ENCODE data around the gene RAPGEF4. TPM values are rescaled to one million over a fixed set of nuclear protein-coding genes. Genes with fewer than 3 reads are reported as not detected.

The RAPGEF4 gene
- total RNA-seq, 1 donor: 0.36 TPM

DNA sequence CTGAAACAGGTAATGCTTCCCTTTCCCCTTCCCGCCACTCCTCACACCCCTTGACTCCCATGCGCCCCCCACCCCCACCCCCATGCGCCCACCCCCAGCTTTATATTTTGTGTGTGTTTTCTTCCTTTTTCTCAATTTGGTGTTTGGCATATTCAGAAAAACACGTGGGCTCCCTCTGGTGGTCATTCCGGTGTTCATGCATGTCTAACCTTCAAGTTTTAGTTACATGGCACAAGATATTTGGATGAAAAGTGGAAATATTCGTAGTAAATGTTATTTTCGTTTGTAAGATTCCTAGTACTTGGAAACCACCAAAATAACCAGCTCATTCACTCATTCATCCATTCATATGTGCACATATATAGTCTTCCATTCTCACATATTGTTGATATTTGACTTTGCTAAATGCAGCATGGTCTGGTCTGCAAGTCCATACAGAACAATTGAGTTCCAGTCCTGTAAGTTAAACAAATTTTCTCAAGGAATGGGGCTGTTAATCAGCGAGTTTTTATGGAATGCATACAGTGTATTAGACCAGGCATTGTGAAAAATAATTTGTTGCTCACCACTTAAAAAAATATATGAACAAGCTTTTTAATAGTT is 196.4 kb downstream of the RAPGEF4 start:
- Histone ChIP-seq H3K27me3 (ENCODE audit: insufficient read depth, low read length) (no peaks in the 10 kb centered on the region), H3K36me3 (ENCODE audit: insufficient read depth, low read length) (no peaks in the 10 kb centered on the region), H2AFZ (ENCODE audit: low read length) (no peak overlapping the region), H3K4me1 (ENCODE audit: insufficient read depth, low read length) (peaks cover 24% of the 10 kb centered on the region), H3K9me3 (ENCODE audit: low read depth, low read length) (no peaks in the 10 kb centered on the region), H3K4me3 (ENCODE audit: insufficient read depth, low read length) (no peak overlapping the region), H3K4me2 (ENCODE audit: insufficient read depth, low read length) (peak overlapping the region; percentile 75), H3K79me2 (ENCODE audit: insufficient read depth, low read length) (no peaks in the 10 kb centered on the region), H4K20me1 (ENCODE audit: insufficient read depth, low read length) (no peaks in the 10 kb centered on the region), H3K27ac (ENCODE audit: low read depth, low read length) (no peak overlapping the region)
- TF ChIP-seq, protein P1, sequence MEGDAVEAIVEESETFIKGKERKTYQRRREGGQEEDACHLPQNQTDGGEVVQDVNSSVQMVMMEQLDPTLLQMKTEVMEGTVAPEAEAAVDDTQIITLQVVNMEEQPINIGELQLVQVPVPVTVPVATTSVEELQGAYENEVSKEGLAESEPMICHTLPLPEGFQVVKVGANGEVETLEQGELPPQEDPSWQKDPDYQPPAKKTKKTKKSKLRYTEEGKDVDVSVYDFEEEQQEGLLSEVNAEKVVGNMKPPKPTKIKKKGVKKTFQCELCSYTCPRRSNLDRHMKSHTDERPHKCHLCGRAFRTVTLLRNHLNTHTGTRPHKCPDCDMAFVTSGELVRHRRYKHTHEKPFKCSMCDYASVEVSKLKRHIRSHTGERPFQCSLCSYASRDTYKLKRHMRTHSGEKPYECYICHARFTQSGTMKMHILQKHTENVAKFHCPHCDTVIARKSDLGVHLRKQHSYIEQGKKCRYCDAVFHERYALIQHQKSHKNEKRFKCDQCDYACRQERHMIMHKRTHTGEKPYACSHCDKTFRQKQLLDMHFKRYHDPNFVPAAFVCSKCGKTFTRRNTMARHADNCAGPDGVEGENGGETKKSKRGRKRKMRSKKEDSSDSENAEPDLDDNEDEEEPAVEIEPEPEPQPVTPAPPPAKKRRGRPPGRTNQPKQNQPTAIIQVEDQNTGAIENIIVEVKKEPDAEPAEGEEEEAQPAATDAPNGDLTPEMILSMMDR (IDR thresholded peaks at IDR 0.05; ENCODE audit: extremely low read depth, low read depth, low read length): peak; percentile 61
- no peak for DNase-seq (ENCODE audit: insufficient read length, low spot score, missing footprints)

DNA sequence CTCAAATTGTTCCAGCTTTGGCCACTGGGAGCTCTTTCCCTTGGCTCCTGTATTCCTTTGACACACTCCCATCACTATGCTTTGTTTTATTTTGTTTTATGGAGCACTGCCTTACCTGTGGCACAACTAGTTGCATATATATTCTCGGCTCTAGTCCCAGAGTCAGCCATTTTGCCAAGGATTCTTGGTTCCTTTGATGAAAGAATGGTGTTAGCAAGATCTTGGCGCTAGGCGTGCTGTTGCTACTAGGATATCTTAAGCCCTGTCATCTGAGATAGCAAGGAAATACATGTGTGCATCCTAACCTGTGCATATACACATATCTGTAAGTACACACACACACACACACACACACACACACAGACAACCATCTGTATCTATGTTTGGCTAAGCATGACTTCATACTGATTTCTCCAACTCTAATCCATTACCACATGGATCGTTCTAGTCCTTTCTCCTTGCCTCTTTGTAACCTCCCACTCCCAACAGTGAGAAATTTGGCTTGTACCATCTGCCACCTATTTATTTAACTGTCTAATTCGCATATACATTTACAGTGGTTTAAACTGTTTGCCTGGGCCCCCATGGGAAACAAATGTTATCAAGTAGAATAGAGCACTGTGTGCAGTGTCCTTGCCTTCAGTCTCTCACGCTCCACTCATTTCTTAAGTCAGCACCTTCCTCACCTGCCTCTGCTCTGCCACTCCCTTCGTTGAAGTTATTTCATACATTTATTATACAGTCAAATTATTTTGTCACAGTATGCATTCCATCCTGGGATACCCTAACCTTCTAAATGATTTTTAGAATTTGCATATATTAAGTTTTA is 202.5 kb downstream of the RAPGEF4 start:
- TF ChIP-seq, protein P1 (IDR thresholded peaks at IDR 0.05; ENCODE audit: extremely low read depth, low read depth, low read length): peak; percentile 10
- DNase-seq (ENCODE audit: insufficient read length, low spot score, missing footprints): no peak

DNA sequence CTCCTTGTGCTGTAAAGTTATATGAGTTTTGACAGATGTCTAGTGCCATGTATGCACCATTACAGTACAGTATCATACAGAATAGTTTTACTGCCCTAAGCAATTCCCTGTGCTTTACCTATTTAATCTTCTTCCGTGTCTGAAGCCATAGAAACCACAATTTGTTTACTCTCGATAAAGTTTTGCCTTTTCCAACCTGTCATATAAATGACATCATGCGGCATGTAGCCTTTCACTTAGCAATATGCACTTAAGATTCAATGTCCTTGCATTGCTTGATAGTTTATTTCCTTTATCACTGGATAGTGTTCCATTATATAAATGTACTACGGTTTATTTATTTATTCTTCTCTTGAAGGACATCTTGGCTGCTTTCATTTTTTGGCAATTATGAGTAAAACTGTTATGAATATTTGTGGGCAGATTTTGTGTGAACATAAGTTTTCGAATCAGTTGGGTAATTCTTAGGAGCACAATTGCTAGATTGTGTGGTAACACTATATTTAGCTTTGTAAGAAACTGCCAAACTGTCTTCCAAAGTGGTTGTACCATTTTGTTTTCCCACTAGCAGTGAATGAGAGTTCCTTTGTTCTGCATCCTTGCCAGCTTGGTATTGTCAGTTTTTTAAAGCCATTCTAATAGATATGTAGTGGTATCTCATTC is 203.2 kb downstream of the RAPGEF4 start:
- no peaks in the 10 kb centered on the region for H4K20me1 ChIP-seq (ENCODE audit: insufficient read depth, low read length)
- H3K27me3 ChIP-seq (ENCODE audit: insufficient read depth, low read length): peaks cover 3% of the 10 kb centered on the region
- no peaks in the 10 kb centered on the region for H3K4me1 ChIP-seq (ENCODE audit: insufficient read depth, low read length)
- DNase-seq (ENCODE audit: insufficient read length, low spot score, missing footprints): no peak
- H3K36me3 ChIP-seq (ENCODE audit: insufficient read depth, low read length): no peaks in the 10 kb centered on the region
- H3K4me3 ChIP-seq (ENCODE audit: insufficient read depth, low read length): no peak overlapping the region
- H3K27ac ChIP-seq (ENCODE audit: low read depth, low read length): no peak overlapping the region
- no peaks in the 10 kb centered on the region for H3K79me2 ChIP-seq (ENCODE audit: insufficient read depth, low read length)
- H3K4me2 ChIP-seq (ENCODE audit: insufficient read depth, low read length): no peak overlapping the region
- no peaks in the 10 kb centered on the region for H3K9me3 ChIP-seq (ENCODE audit: low read depth, low read length)
- TF ChIP-seq, protein P1 (IDR thresholded peaks at IDR 0.05; ENCODE audit: extremely low read depth, low read depth, low read length): no peak
- no peak overlapping the region for H2AFZ ChIP-seq (ENCODE audit: low read length)

More for the DNA sequence above, 202.5 kb downstream of the RAPGEF4 start:
- no peaks in the 10 kb centered on the region for H3K9me3 ChIP-seq (ENCODE audit: low read depth, low read length)
- no peaks in the 10 kb centered on the region for H3K4me1 ChIP-seq (ENCODE audit: insufficient read depth, low read length)
- no peaks in the 10 kb centered on the region for H3K79me2 ChIP-seq (ENCODE audit: insufficient read depth, low read length)
- no peak overlapping the region for H2AFZ ChIP-seq (ENCODE audit: low read length)
- H3K4me2 ChIP-seq (ENCODE audit: insufficient read depth, low read length): no peak overlapping the region
- H3K27me3 ChIP-seq (ENCODE audit: insufficient read depth, low read length): no peaks in the 10 kb centered on the region
- H3K36me3 ChIP-seq (ENCODE audit: insufficient read depth, low read length): no peaks in the 10 kb centered on the region
- H3K4me3 ChIP-seq (ENCODE audit: insufficient read depth, low read length): no peak overlapping the region
- no peak overlapping the region for H3K27ac ChIP-seq (ENCODE audit: low read depth, low read length)
- no peaks in the 10 kb centered on the region for H4K20me1 ChIP-seq (ENCODE audit: insufficient read depth, low read length)

DNA sequence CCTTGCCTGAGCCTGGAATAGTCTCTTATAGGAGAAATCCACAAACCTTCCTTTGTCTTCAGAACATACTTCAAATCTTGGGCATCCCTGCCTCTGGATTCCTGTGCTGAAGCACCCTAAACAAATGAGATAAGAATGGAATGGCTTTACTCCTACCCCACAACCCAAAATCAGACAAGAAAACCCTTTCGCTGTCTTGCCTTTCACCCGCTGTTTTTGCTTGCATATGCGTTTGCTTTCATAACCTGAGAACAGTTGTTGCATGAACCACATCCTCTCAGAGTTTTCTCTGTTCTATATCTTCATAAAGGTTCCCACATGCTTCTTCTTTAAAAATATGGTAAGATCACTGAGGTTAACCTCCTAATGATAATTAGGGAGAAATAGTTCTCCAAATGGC is 207.9 kb downstream of the RAPGEF4 start:
- Histone ChIP-seq H3K27ac (ENCODE audit: low read depth, low read length) (no peak overlapping the region), H3K4me3 (ENCODE audit: insufficient read depth, low read length) (no peak overlapping the region), H3K79me2 (ENCODE audit: insufficient read depth, low read length) (no peaks in the 10 kb centered on the region), H3K9me3 (ENCODE audit: low read depth, low read length) (no peaks in the 10 kb centered on the region), H3K36me3 (ENCODE audit: insufficient read depth, low read length) (no peaks in the 10 kb centered on the region), H4K20me1 (ENCODE audit: insufficient read depth, low read length) (no peaks in the 10 kb centered on the region), H3K27me3 (ENCODE audit: insufficient read depth, low read length) (peaks cover 3% of the 10 kb centered on the region), H3K4me2 (ENCODE audit: insufficient read depth, low read length) (no peak overlapping the region), H3K4me1 (ENCODE audit: insufficient read depth, low read length) (peaks cover 4% of the 10 kb centered on the region), H2AFZ (ENCODE audit: low read length) (no peak overlapping the region)
- DNase-seq (ENCODE audit: insufficient read length, low spot score, missing footprints): no peak
- TF ChIP-seq, protein P1 (IDR thresholded peaks at IDR 0.05; ENCODE audit: extremely low read depth, low read depth, low read length): no peak
